ENCODE data around the gene UHMK1. TPM values are rescaled to one million over a fixed set of nuclear protein-coding genes. Genes with fewer than 3 reads are reported as not detected.
"Not testable (repeated sequence)": the region's sequence is repeated elsewhere in the genome, so short reads cannot be mapped to it uniquely, and the experiment has no call there.

The UHMK1 gene, protein sequence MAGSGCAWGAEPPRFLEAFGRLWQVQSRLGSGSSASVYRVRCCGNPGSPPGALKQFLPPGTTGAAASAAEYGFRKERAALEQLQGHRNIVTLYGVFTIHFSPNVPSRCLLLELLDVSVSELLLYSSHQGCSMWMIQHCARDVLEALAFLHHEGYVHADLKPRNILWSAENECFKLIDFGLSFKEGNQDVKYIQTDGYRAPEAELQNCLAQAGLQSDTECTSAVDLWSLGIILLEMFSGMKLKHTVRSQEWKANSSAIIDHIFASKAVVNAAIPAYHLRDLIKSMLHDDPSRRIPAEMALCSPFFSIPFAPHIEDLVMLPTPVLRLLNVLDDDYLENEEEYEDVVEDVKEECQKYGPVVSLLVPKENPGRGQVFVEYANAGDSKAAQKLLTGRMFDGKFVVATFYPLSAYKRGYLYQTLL
- total RNA-seq = 10 to 100 TPM; 63.0 to 64.6 TPM

DNA sequence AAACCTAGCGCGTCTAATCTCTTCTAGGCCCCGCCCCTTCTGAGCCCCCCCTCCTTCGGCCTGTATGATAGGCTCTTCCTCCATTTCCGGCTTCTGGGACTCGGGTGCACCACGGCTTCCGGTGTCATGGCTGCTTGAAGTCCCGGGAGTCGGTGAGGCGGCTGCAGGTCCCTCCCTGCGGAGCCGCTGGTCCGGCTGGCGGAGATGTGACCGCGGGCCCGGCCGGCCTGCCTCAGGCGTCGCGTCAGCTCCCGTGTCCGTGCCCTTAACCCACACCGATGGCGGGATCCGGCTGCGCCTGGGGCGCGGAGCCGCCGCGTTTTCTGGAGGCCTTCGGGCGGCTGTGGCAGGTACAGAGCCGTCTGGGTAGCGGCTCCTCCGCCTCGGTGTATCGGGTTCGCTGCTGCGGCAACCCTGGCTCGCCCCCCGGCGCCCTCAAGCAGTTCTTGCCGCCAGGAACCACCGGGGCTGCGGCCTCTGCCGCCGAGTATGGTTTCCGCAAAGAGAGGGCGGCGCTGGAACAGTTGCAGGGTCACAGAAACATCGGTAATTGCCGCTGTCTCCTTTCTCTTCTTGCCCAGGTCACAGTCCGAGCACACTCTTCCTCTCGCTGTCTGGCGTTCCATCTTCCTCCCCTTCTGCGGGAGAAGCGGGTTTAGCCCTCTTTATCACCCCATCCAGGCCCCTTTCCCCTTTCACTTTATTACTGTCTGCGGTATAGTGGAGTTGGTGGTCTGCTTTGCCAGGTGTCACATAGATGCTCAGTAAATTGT is at the start of gene UHMK1:
TSS of gene UHMK1 (plus strand) at position 96 of the 773 bp plus-strand sequence. CDS start at position 279, 183 bp downstream.
- CTCF ChIA-PET = no interaction called here
- POLR2A ChIA-PET = no interaction called here

DNA sequence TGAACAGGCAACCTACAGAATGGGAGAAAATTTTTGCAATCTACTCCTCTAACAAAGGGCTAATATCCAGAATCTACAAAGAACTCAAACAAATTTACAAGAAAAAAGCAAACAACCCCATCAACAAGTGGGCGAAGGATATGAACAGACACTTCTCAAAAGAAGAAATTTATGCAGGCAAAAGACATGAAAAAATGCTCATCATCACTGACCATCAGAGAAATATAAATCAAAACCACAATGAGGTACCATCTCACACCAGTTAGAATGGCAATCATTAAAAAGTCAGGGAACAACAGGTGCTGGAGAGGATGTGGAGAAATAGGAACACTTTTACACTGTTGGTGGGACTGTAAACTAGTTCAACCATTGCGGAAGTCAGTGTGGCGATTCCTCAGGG is 43.3 kb upstream of the UHMK1 start:
- POLR2A ChIA-PET, CTCF ChIA-PET: not testable (repeated sequence)

DNA sequence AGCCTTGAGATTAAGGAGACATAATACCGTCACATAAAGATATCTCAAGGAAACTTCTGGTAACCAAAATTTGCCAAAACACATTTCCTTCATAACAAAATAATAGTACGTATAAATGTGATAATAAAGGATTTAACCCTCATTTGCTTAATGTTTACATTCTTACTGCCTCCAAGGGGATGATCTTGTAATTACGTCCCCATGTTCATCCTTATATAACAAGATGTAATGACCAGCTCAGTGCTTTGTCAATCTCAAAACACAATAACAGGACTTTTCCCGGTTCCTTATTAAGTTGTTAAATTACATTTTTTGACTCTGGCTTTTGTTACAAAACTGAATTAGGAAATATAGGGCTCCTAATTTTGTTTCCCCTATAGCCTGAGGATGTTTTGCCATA is 41.3 kb upstream of the UHMK1 start:
- POLR2A ChIA-PET = no interaction called here
- CTCF ChIA-PET = no interaction called here

DNA sequence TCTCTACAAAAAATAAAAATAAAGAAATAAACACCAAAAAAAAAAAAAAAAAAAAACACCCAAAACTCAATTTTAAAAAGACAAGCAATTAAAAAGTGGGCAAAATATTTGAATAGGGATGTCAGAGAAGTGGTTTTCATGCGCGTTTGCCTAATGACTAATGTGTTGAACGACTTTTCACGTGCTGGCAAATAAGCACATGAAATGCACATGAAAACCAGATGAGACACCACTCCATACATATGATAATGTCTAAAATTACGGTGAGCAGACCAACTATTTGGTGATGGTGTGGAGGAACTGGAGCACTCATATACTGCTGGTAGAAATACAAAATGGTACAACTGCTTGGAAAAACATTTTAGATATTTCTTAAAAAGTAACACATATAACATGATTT is 39.4 kb upstream of the UHMK1 start:
- CTCF ChIA-PET = no interaction called here
- POLR2A ChIA-PET = no interaction called here

DNA sequence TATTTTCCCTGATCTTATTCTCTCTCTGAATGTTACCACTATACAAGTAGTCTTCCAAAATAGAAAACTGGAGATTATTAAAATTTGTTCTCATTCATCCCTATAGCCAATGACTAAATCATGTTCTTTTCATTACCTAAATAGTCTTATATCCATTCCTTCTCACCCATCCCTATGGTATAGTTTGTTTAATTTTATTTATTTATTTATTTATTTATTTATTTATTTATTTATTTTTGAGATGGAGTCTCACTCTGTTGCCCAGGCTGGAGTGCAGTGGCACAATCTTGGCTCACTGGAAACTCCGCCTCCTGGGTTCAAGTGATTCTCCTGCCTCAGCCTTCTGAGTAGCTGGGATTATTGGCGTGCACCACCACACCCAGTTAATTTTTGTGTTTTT is 35.2 kb upstream of the UHMK1 start:
- POLR2A ChIA-PET, CTCF ChIA-PET: not testable (repeated sequence)

DNA sequence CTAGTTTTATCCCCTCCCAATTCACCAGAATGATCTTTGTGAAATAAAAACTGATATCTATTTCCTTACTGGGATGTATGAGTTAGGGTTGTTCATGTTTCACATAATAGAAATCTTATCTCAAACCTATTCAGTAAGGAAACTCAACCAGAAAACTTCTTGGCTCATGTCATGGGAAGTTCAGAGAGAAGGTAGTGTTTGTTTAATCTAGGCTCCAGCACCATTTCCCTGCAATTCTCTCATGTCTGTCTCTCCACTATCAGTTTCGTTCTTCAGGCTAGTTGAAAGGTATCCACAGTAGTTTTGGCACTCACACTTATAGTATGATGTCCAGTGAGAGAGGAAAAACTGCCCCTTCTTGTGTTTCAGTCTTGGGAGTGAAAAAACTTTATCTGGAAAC is 34.6 kb upstream of the UHMK1 start:
- ChIA-PET POLR2A (no interaction called here), CTCF (no interaction called here)

DNA sequence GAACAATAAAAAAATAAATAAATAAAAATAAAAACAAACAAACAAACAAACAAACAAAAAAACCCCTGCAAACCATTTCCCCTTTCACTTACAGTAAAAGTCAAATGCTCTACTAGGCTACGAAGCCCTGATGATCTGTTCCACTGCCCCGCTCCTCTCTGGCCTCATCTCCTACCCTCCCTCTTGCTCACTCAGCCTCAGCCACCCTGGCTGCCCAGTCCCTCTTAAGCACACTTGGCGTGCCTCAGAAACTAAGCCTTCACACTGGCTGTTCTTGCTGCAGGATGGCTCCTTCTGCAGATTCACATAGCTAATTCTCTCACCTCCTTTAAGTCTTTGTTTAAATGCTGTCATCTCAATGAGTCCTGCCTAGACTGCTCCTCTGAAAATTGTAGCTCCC is 30.8 kb upstream of the UHMK1 start:
- CTCF ChIA-PET = no interaction called here

DNA sequence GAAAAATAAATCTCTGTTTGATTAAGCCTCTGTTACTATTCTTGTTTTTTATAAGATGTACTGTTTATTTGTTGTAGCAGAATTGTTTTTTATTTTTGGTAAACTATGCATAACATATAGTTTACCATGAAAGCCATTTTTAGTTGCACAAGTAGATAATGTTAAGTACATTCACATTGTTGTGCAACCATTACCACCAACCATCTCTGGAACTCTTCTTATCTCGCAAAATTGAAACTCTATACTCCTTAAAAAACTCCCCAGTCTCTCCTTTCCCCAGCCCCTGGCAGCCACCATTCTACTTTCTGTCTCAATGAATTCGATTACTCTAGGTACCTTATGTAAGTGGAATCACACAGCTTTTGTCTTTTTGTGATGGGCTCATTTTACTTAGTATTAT is 27.4 kb upstream of the UHMK1 start:
- ChIA-PET CTCF (no interaction called here), POLR2A (no interaction called here)

More for the DNA sequence above, 30.8 kb upstream of the UHMK1 start:
- POLR2A ChIA-PET = no interaction called here

DNA sequence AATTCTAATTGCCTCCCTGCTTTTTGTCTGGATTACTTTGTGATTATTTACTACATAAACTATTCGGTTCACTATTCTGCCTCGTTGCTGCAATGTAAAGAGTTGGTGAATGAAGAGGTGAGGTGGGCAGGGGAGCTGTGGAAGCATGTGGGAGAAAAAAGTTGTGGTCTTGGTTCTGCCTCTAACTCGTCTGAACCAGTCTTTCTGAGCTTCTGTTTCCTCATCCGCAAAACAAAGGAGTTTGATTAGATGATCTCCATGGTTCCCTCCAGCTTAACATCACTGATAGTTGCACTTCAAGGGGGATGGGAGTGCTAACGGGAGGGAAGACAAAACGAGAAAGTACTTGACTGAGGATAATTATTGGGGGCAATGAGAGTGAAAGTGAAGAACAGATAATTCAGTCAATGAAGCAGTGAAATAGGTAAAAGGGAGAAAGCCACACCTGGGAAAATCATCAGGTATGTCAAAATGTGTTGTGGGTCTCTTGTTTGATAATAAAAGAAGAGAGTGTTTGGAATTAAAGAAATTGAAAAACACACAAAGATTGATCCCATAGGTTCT is 26.2 kb upstream of the UHMK1 start:
- POLR2A ChIA-PET = no interaction called here
- CTCF ChIA-PET = no interaction called here

DNA sequence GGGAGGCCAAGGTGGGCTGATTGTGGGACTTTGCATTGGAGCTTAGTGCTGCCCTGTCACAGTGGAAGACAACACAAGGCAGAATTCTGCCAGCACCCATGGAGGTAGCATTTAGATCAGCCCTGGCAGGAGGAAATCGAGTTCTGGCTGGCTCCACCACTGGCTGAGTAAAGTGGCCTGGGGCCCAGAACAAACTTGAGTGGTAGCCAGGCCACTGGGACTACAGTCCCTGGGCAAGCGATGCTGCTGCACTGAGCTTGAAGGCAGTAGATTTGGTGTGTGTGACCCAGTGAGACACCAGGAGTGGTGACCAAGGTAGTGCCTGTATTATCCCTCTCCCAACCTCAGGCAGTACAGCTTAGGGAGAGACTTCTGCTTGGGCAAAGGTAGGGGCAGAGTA is 22.5 kb upstream of the UHMK1 start:
- CTCF ChIA-PET = no interaction called here
- POLR2A ChIA-PET = no interaction called here

DNA sequence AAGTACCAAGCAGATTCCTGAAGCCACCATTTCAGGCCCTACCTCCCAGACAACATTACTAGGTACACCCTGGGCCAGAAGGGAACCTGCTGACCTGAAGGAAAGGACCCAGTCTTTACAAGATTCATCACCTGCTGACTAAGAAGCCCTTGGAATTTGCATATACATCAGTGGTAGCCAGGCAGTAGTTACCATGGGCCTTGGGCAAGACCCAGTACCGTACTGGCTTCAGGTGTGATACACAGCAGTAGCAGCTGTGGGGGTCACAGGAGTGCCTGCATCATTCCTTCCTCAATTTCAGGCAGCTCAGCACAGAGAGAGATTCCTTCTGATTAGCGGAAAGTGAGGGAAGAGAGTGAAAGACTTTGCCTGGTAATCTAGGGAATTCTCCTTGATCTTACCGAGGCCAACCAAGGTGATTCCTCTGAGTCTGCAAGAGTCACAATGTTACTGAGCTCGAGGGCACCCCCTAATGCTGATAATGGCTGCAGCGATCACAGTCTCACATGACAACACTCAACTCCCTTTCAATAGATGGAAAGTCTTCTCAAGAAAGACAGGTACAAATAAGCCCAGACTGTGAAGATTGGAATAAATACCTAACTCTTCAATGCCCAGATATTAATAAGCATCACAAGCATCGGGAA is 22.0 kb upstream of the UHMK1 start:
- ChIA-PET CTCF (no interaction called here), POLR2A (no interaction called here)

DNA sequence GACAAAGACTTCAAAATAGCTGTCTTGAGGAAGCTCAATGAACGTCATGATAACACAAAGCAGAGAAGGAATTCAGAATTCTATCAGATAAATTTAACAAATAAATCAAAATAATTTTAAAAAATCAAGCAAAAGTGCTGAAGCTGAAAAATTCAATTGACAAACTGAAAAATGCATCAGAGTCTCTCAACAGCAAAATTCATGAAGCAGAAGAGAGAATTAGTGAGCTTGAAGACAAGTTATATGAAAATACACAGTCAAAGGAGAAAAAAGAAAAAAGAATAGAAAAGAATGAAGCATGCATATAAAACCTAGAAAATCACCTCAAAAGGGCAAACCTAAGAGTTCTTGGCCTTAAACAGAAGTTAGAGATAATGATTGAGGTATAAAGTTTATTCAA is 21.0 kb upstream of the UHMK1 start:
- ChIA-PET CTCF (no interaction called here), POLR2A (no interaction called here)

DNA sequence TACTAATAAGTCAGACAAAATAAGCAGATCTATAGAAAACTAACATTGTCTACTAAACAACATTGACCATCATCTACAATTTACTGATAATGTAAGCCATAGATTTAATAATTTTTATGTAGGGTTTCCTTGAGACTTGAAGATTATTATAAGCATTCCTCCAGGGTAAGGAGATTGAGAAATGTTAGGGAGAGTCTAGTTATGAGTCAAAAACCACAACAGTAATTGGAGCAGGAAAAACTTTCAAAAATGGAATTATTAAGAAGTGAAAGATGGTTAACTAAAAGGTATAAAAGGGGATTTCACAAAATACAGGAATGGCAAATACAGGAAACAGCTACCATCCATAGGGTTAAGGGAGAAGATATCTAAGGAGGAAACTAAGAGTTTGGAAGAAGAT is 12.4 kb upstream of the UHMK1 start:
- POLR2A ChIA-PET = no interaction called here
- CTCF ChIA-PET = no interaction called here

DNA sequence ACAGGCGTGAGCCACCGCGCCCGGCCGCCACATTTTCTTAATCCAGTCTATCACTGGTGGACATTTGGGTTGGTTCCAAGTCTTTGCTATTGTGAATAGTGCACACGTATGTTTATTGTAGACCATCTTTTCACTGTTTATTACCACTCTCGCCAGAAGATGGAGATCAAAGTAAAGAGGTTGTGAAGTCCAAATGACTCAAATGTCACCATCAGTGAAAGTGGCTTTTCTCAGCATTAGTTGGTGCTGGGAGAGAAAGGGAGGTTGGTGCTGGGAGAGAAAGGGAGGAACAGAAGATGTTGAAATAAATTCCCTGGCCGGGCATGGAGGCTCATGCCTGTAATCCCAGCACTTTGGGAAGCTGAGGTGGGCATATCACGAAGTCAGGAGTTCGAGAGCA is 10.4 kb upstream of the UHMK1 start:
- CTCF ChIA-PET = no interaction called here
- POLR2A ChIA-PET = no interaction called here

DNA sequence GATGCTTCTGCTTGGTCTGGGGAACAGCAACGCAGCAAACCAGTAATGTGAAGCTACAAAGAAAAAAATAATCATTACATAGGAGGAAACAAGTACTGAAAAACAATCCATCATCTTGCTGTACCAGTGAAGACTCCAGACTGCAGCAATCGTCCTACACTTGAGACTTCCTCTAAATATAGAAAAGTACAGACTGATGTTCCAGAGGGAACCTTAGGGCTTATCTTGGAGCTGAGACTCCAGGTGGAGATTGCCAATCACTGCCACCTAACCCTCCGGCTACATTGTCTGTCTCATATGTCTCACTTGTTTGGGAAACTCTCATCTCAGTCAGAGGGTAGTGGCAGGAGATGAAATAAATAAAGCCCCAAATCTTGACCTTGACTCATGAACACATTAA is 9.4 kb upstream of the UHMK1 start:
- POLR2A ChIA-PET = no interaction called here
- CTCF ChIA-PET = no interaction called here

DNA sequence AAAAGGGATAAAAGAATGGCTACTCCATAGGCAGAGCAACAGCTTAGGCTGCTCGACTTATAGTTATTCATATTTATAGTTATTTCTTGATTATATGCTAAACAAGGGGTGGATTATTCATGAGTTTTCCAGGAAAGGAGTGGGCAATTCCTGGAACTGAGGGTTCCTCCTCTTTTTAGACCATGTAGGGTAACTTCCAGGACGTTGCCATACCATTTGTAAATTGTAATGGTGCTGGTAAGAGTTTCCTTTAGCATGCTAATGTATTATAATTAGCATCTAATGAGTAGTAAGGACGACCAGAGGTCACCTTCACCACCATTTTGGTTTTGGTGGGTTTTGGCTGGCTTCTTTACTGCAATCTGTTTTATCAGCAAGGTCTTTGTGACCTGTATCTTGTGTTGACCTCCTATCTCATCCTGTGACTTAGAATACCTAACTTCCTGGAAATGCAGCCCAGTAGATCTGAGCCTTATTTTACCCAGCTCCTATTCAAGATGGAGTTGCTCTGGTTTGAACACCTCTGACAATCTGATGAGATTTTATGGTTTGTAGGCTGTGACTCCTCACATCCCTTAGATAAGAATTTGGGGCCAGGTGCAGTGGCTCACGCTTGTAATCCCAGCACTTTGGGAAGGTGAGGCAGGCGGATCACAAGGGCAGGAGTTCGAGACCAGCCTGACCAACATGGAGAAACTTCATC is 1.9 kb upstream of the UHMK1 start:
- CTCF ChIA-PET, POLR2A ChIA-PET: not testable (repeated sequence)

DNA sequence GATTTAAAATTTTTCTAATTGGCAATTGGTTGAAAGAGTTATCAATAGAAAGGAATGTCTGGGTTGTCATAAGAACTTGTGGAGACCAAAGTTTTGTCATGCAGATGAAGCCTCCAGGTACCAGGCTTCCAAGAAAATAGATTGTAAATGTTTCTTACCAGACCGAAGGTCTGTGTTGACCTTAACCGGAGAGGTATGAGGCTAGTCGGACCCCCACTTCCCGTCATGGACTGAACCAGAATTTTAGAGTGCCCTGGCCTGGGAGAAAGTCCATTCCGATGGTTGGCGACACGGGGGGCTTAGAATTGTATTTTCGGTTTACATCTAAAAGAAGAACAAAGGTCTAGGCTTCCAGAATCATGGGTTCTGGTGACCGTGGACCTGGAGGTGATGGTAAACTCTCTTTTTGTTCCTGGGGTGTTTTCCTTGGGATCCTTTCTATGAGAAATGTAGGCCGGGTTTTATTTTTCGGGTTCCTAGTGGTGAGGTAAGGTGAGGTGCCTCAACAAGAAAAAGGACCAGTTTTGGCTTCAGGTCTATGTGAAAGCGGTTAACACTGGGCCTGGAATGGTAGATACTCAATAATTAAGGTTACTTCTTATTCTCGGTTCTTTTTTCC is 405 bp upstream of the UHMK1 start:
- CTCF ChIA-PET = no interaction called here

DNA sequence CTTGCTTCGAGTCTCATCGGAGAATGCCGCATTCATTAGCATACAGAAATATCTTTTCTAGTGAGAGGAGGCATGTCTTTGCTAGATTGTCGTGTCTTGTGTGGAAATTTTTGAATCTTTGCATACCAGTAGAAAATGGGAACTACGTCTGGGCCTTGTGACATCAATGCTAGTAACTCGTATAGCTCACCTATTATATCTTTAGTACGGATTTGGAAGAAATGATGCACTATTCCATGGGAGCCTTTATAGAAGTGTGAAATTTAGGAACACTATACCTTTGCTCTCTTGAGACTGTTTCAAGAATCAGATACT is 835 bp downstream of the UHMK1 start:
- CTCF ChIA-PET = no interaction called here
- POLR2A ChIA-PET = no interaction called here

More for the DNA sequence above, 405 bp upstream of the UHMK1 start:
- POLR2A ChIA-PET = no interaction called here

DNA sequence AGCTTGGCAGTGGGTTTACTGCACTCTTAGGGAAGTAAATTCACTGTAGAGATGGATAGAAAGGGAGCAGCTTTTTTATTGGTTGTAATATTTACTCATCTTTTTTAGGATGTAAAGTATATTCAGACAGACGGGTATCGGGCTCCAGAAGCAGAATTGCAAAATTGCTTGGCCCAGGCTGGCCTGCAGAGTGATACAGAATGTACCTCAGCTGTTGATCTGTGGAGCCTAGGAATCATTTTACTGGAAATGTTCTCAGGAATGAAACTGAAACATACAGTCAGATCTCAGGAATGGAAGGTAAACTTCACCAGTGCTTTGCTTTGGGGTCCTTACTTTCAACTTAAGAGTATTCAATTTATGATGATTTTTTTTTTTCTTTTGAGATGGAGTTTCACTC is 3.2 kb downstream of the UHMK1 start:
- ChIA-PET CTCF (interaction anchor here (0.9 kb wide), 1 partner anchor 27 kb away, joined by 4 read pairs; no protein-coding TSS in a partner anchor), POLR2A (interaction anchor here (0.7 kb wide), 1 partner anchor 53 kb away, joined by 4 read pairs; no protein-coding TSS in a partner anchor)

DNA sequence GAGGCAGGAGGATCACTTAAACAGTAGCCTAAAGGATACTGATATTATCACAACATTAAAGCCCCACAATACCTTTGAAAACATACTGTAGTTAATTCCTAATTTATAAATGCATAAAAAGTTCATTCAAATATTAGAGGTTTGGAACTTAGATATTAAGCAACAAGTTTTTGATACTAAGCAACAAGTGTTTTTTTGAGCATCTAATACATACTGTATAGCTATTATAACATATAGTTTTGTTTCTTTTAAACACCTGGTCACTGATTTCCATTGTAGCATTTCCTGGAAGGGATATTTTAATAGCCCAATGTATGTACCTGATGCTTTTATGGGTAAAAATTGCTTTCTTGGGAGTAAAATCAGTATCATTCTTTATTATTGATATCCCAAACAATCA is 4.5 kb downstream of the UHMK1 start:
- ChIA-PET CTCF (interaction anchor here (0.7 kb wide), 1 partner anchor 1625 kb away, joined by 4 read pairs; no protein-coding TSS in a partner anchor), POLR2A (interaction anchor here (1.0 kb wide), 1 partner anchor 34 kb away, joined by 3 read pairs; no protein-coding TSS in a partner anchor)

Data from activated CD8-positive, alpha-beta memory T cell treated with anti-CD3 and anti-CD28 coated beads for 36 hours (primary cell).